ENCODE measurements around the gene GLRA3. TPM values are rescaled to one million over a fixed set of nuclear protein-coding genes. Genes with fewer than 3 reads are reported as not detected.
A peak's percentile ranks its signal among the peaks of the same experiment; 100 is the strongest.
"Not testable (repeated sequence)": the region's sequence is repeated elsewhere in the genome, so short reads cannot be mapped to it uniquely, and the experiment has no call there.

The GLRA3 gene
- not detected for total RNA-seq

DNA sequence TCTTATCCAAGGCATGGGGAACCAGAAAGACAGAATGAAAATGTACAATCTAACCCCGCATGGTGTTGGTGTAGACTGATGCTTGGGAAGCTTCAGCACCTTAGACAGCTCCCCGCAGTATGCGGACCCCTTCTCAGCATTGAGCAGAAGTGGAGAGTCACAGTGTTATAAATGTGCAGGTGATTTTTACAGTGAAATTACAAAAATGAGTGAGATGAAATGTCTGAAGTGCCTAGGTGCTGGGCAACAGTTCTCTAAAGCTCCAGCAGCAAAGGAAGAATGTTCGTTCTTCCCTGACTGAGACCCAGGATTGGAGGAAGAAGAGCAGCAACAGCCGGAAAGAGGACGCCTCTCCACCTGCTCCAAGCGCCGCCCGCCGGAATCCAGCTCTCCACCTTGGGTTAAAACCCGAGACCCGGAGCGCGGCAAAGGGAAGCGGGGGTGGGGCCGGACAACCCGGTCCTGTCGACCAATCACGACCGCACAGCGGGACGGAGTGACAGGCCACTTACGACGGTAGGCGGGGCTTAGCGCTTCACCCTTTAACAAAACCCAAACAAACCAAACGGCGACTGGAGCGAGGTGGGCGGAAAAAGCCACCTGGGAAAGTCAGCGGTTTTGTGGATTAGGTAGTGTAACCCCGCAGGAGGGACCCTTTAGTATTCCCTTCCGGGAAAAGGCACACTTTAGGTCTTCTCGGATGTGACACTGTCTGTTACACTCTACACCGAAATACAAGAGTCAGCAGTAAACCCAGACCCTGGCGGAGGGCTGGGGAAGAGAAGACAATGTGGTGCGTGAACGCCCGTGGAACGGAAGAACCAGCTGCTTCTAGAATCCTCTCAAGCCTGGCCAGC, at the start of gene GLRA3:
GLRA3 (minus strand) TSS at position 403 of the 857 bp plus-strand sequence. CDS start 436 bp downstream, outside the sequence.
- H3K27ac Mint-ChIP-seq = no peak within 1 kb of the TSS
- peaks cover 7% of the 10 kb centered on the region for H3K4me1 Mint-ChIP-seq (ENCODE audit: low read depth)
- DNase-seq (peak in 1 of 2 donors; percentile 16), ATAC-seq (replicated peaks in 1 of 2) (peak in 1 of 2 donors; percentile 51)
- H3K36me3 Mint-ChIP-seq (ENCODE audit: insufficient read depth in 2 of 2) = peaks cover 0 to 1% of the 10 kb centered on the region in 2 donors
- H3K9me3 Mint-ChIP-seq = peaks cover 0 to 2% of the 10 kb centered on the region in 2 donors
- H3K27me3 Mint-ChIP-seq (ENCODE audit: low read depth) = peaks cover 15% of the 10 kb centered on the region
- H3K4me3 Mint-ChIP-seq = peak within 1 kb of the TSS; percentile 33 to 58

DNA sequence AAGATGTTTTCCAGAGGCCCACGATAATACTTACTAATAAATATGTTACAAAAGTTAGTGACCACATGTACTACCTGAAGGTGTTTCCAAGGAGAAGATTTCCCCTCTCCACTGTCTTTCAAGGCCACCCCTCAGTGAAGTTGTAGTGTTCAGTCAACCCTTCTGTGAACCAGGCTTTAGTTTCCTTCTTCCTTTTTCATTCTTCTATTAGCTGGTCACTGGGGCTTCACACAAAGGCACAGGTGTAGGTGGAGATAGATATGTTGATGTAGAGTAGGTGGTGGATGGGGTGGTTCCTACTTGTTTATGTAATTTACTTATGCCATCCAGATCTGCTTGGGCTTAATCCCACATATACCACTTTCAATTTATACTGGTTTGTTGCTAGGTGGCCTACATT, 45.9 kb upstream of the GLRA3 start:
- Mint-ChIP-seq H3K9me3 (peaks cover 0 to 2% of the 10 kb centered on the region in 2 donors), H3K27me3 (ENCODE audit: low read depth) (no peaks in the 10 kb centered on the region), H3K36me3 (ENCODE audit: insufficient read depth in 2 of 2) (no peaks in the 10 kb centered on the region), H3K4me1 (ENCODE audit: low read depth) (no peaks in the 10 kb centered on the region), H3K27ac (no peak overlapping the region), H3K4me3 (no peak overlapping the region)
- DNase-seq (no peak), ATAC-seq (replicated peaks in 1 of 2) (no peak)

GRCh38 chr4:174873931-174874330, 44.9 kb upstream of the GLRA3 start:
- DNase-seq (no peak), ATAC-seq (replicated peaks in 1 of 2) (no peak)
- H3K9me3 Mint-ChIP-seq = peaks cover 0 to 2% of the 10 kb centered on the region in 2 donors
- no peak overlapping the region for H3K4me3 Mint-ChIP-seq
- no peaks in the 10 kb centered on the region for H3K4me1 Mint-ChIP-seq (ENCODE audit: low read depth)
- H3K27ac Mint-ChIP-seq = no peak overlapping the region
- no peaks in the 10 kb centered on the region for H3K36me3 Mint-ChIP-seq (ENCODE audit: insufficient read depth in 2 of 2)
- H3K27me3 Mint-ChIP-seq (ENCODE audit: low read depth) = no peaks in the 10 kb centered on the region

GRCh38 chr4:174873146-174873545, 44.1 kb upstream of the GLRA3 start:
- H3K27me3 Mint-ChIP-seq (ENCODE audit: low read depth); DNase-seq; H3K27ac Mint-ChIP-seq; H3K36me3 Mint-ChIP-seq (ENCODE audit: insufficient read depth in 2 of 2); H3K9me3 Mint-ChIP-seq; H3K4me1 Mint-ChIP-seq (ENCODE audit: low read depth); ATAC-seq (replicated peaks in 1 of 2); H3K4me3 Mint-ChIP-seq: not testable (repeated sequence)

DNA sequence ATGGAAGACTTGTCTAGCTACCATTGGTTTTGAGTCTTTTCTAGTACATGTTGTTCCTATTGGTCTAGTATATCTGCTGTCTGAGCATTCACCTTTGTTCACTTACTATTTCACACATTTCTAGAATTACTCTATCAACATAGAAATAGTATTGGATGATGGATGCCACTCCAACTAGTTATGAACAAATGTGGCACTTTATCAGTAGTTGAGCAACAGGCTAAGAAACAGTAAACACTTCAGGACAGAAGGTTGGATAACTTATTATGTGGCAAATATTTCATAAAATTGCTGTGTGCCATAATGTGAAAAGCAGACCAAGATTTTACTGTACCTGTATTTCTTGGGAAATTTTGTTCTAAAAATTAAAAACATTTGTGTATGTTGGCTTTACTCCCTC, 42.4 kb upstream of the GLRA3 start:
- no peaks in the 10 kb centered on the region for H3K4me1 Mint-ChIP-seq (ENCODE audit: low read depth)
- H3K27me3 Mint-ChIP-seq (ENCODE audit: low read depth) = no peaks in the 10 kb centered on the region
- no peak for DNase-seq
- no peak overlapping the region for H3K4me3 Mint-ChIP-seq
- no peak overlapping the region for H3K27ac Mint-ChIP-seq
- no peaks in the 10 kb centered on the region for H3K36me3 Mint-ChIP-seq (ENCODE audit: insufficient read depth in 2 of 2)
- H3K9me3 Mint-ChIP-seq = peaks cover 0 to 2% of the 10 kb centered on the region in 2 donors
- ATAC-seq (replicated peaks in 1 of 2) = no peak

DNA sequence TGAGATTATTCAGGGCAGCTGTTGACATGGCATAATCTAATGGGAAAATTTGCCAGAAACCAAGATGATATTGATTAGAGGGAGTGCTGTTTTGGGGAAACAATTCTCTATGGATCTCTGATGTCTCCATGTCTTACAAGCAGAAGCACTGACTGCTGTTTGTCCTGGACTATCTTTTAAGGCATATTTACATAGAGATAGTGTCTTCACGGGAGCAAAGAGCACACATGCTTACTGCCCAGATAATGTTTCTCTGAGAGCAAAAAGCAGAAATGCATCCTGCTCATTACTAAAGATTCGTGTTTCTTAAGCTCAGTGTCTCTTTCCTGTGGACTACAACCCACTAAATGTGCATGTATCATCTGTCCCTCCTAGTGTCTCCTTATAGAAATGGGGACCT, 41.3 kb upstream of the GLRA3 start:
- DNase-seq (no peak), ATAC-seq (replicated peaks in 1 of 2) (no peak)
- Mint-ChIP-seq H3K27me3 (ENCODE audit: low read depth) (no peaks in the 10 kb centered on the region), H3K36me3 (ENCODE audit: insufficient read depth in 2 of 2) (no peaks in the 10 kb centered on the region), H3K27ac (no peak overlapping the region), H3K4me1 (ENCODE audit: low read depth) (no peaks in the 10 kb centered on the region), H3K4me3 (no peak overlapping the region), H3K9me3 (peaks cover 0 to 2% of the 10 kb centered on the region in 2 donors)

DNA sequence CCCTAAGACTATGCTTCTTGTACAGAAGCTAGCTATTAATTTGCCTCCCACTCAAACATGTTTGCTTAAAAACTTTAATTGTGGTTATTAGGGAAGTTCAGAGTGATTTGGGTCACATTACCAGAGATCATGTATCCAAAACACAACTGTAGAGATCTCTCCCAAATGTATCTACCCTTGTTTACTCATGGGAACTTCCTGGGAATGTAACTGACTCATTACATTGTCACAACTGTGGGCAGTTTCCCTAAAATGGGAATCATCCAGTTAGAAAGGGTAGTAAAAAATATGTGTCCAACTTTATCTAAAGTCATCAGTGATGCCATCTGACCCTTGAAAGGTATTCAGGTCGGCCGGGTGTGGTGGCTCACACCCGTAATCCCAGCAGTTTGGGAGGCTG, 40.3 kb upstream of the GLRA3 start:
- ATAC-seq (replicated peaks in 1 of 2) (no peak), DNase-seq (no peak)
- no peaks in the 10 kb centered on the region for H3K27me3 Mint-ChIP-seq (ENCODE audit: low read depth)
- H3K4me1 Mint-ChIP-seq (ENCODE audit: low read depth) = no peaks in the 10 kb centered on the region
- no peak overlapping the region for H3K27ac Mint-ChIP-seq
- H3K4me3 Mint-ChIP-seq = no peak overlapping the region
- H3K36me3 Mint-ChIP-seq (ENCODE audit: insufficient read depth in 2 of 2) = no peaks in the 10 kb centered on the region
- peaks cover 0 to 4% of the 10 kb centered on the region in 2 donors for H3K9me3 Mint-ChIP-seq

DNA sequence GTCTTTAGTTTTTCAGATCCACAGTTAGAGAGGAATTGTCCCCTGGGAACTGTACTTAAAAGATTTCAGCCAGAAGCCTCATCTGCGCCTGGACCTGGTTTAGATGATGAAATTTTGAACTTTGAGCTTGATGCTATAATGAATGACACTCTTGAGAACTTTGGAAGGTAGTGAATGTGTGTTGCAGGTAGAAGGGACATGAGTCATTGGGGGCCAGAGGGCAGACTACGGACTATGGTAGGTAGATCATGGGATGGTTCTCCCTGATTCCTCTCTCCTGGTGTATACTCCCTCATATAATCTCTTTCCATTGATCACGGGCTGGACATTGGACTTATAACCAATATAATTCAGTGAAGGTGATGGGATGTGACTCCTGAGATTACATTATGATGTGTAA, 38.9 kb upstream of the GLRA3 start:
- Mint-ChIP-seq H3K4me1 (ENCODE audit: low read depth) (no peaks in the 10 kb centered on the region), H3K9me3 (peaks cover 0 to 4% of the 10 kb centered on the region in 2 donors)

DNA sequence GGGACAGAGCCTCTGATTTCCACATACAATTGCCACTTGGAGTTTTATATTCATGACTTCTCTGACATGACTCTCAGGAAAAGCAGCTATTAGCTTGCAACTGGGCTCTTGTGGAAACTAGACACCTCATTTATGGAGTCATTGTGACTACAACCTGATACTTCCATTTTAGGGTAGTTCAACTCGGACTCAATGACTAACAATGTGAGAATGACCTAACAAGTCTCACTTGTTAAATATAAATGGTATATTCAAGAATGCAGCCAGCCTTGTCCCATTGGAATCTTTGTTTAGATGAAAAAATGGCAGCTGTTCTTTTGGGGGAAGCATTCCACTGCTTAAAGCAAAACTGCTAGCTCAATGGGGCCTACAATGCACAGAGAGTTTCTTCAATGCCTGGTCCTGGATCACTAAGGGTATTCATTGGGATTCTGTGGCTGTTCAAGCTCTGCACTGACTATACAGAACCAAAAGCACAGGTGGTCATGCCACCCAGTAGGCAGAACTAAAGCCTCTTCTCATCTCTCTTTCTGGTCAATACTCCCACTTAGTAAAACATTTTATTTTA, 36.5 kb upstream of the GLRA3 start:
- Mint-ChIP-seq H3K9me3 (peaks cover 2 to 4% of the 10 kb centered on the region in 2 donors), H3K36me3 (ENCODE audit: insufficient read depth in 2 of 2) (peaks cover 0 to 1% of the 10 kb centered on the region in 2 donors), H3K4me1 (ENCODE audit: low read depth) (no peaks in the 10 kb centered on the region), H3K4me3 (no peak overlapping the region), H3K27me3 (ENCODE audit: low read depth) (no peaks in the 10 kb centered on the region), H3K27ac (no peak overlapping the region)
- DNase-seq (no peak), ATAC-seq (replicated peaks in 1 of 2) (no peak)

More for the DNA sequence above, 38.9 kb upstream of the GLRA3 start:
- H3K27ac Mint-ChIP-seq = no peak overlapping the region
- ATAC-seq (replicated peaks in 1 of 2) (no peak), DNase-seq (no peak)
- H3K4me3 Mint-ChIP-seq = no peak overlapping the region
- no peaks in the 10 kb centered on the region for H3K27me3 Mint-ChIP-seq (ENCODE audit: low read depth)
- H3K36me3 Mint-ChIP-seq (ENCODE audit: insufficient read depth in 2 of 2) = no peaks in the 10 kb centered on the region

- Mint-ChIP-seq H3K4me1 (ENCODE audit: low read depth) (no peaks in the 10 kb centered on the region), H3K4me3 (no peak overlapping the region), H3K27me3 (ENCODE audit: low read depth) (no peaks in the 10 kb centered on the region), H3K27ac (no peak overlapping the region), H3K9me3 (peaks cover 2 to 4% of the 10 kb centered on the region in 2 donors), H3K36me3 (ENCODE audit: insufficient read depth in 2 of 2) (peaks cover 1 to 3% of the 10 kb centered on the region in 2 donors)
- ATAC-seq (replicated peaks in 1 of 2) = no peak
- no peak for DNase-seq
Measured at GRCh38 chr4:174864031-174864430, 35.0 kb upstream of the GLRA3 start.

GRCh38 chr4:174860588-174860987, 31.5 kb upstream of the GLRA3 start:
- no peaks in the 10 kb centered on the region for H3K4me1 Mint-ChIP-seq (ENCODE audit: low read depth)
- no peak overlapping the region for H3K4me3 Mint-ChIP-seq
- DNase-seq (no peak), ATAC-seq (replicated peaks in 1 of 2) (no peak)
- peaks cover 1 to 3% of the 10 kb centered on the region in 2 donors for H3K36me3 Mint-ChIP-seq (ENCODE audit: insufficient read depth in 2 of 2)
- no peak overlapping the region for H3K27ac Mint-ChIP-seq
- no peaks in the 10 kb centered on the region for H3K27me3 Mint-ChIP-seq (ENCODE audit: low read depth)
- H3K9me3 Mint-ChIP-seq = peaks cover 2 to 7% of the 10 kb centered on the region in 2 donors

DNA sequence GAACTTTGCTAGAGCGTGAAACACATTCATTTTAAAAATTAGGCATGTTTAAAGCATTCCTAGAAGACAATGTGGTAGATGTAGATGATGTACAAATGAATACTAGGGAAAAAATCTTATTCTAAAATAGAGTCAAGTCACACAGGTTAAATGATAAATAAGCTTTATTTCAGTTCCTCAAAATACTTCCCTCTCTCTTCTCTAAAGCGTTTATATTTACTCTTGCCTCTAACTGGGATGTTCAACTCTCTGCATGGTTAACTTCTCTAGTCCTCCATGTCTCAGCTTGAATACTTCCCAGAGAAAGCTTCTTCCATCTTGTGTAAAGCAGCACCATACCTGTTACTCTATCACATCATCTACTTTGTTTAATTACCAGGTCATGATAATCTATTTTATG, 30.9 kb upstream of the GLRA3 start:
- Mint-ChIP-seq H3K27ac (no peak overlapping the region), H3K9me3 (peaks cover 2 to 6% of the 10 kb centered on the region in 2 donors), H3K36me3 (ENCODE audit: insufficient read depth in 2 of 2) (peaks cover 1 to 3% of the 10 kb centered on the region in 2 donors), H3K4me3 (no peak overlapping the region), H3K4me1 (ENCODE audit: low read depth) (no peaks in the 10 kb centered on the region), H3K27me3 (ENCODE audit: low read depth) (no peaks in the 10 kb centered on the region)
- ATAC-seq (replicated peaks in 1 of 2) (no peak), DNase-seq (no peak)

DNA sequence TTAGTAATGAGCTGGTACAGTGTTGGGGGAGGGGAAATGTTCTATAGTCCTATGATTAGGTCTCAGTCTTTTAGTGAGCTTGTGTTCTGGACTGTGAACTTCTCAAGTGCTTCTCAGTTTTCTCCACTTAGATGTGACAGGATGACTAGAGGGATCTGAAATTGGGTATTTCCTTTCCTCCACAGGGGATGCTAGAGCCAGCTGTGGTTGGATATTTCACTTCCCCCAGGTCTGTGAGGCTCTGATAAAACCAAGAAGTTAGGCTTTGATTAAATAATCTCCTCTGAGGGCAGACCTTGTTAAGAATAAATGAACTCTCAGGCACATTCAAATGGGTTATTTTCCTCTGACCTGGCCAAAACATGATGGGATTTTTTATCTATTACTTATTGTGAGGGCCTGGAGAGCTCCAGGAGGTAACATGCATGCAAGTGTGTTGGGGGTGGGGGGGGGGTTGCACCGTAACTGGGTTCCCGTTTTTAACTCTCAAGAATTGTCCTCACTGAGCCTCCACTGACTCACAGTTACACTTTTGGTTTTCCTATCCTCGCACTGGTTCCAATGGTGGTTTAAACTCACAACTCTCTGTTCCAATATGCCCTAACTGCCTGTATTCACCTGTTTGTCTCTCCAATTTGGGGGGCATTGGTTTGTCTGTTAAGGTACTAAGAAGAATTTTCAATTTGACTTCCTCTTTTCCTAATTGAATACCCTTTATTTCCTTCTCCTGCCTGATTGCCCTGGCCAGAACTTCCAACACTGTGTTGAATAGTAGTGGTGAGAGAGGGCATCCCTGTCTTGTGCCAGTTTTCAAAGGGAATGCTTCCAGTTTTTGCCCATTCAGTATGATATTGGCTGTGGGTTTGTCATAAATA, 28.1 kb upstream of the GLRA3 start:
- H3K27me3 Mint-ChIP-seq (ENCODE audit: low read depth) = no peaks in the 10 kb centered on the region
- no peak overlapping the region for H3K27ac Mint-ChIP-seq
- ATAC-seq (replicated peaks in 1 of 2) = no peak

More for the DNA sequence above, 28.1 kb upstream of the GLRA3 start:
- Mint-ChIP-seq H3K36me3 (ENCODE audit: insufficient read depth in 2 of 2) (peaks cover 0 to 3% of the 10 kb centered on the region in 2 donors), H3K4me1 (ENCODE audit: low read depth) (no peaks in the 10 kb centered on the region), H3K9me3 (peaks cover 2 to 5% of the 10 kb centered on the region in 2 donors), H3K4me3 (no peak overlapping the region)
- no peak for DNase-seq
